ENCODE measurements around the gene ILDR1.

The ILDR1 gene

GRCh38 chr3:121951291-121951919, 70.6 kb downstream of the ILDR1 start:
- no peak for TF ChIP-seq PATZ1 (CRISPR knock-in tag; IDR thresholded peaks at IDR 0.05; ENCODE audit: borderline replicate concordance)
- ATAC-seq = no peak

DNA sequence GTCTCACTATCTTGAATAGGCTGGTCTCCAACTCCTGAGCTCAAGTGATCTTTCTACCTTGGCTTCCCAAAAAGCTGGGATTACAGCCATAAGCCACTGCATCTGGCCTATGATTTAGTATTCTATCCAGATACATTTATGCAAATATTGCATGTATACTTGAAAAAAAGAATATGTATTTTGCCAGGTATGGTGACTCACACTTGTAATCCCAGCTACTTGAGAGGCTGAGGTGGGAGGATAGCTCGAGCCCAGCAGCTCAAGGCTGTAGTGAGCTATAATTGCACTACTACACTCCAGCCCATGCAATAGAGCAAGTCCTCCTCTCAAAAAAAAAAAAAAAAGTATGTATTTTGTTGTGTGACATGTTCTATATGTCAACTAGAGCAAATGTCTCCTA, 73.4 kb downstream of the ILDR1 start:
- no peak for ATAC-seq
- no peak for TF ChIP-seq CSDC2 (CRISPR knock-in tag; IDR thresholded peaks at IDR 0.05)
- TF ChIP-seq, protein P1, sequence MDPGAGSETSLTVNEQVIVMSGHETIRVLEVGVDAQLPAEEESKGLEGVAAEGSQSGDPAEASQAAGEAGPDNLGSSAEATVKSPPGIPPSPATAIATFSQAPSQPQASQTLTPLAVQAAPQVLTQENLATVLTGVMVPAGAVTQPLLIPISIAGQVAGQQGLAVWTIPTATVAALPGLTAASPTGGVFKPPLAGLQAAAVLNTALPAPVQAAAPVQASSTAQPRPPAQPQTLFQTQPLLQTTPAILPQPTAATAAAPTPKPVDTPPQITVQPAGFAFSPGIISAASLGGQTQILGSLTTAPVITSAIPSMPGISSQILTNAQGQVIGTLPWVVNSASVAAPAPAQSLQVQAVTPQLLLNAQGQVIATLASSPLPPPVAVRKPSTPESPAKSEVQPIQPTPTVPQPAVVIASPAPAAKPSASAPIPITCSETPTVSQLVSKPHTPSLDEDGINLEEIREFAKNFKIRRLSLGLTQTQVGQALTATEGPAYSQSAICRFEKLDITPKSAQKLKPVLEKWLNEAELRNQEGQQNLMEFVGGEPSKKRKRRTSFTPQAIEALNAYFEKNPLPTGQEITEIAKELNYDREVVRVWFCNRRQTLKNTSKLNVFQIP (CRISPR knock-in tag; IDR thresholded peaks at IDR 0.05; ENCODE audit: borderline replicate concordance, low read depth) = no peak
- TF ChIP-seq PPARA (CRISPR knock-in tag; IDR thresholded peaks at IDR 0.05; ENCODE audit: borderline replicate concordance) = no peak
- no peak for TF ChIP-seq TOX (CRISPR knock-in tag; IDR thresholded peaks at IDR 0.05; ENCODE audit: borderline replicate concordance)
- TF ChIP-seq TSHZ2 (CRISPR knock-in tag; IDR thresholded peaks at IDR 0.05) = no peak
- no peak for TF ChIP-seq ZFP3 (CRISPR knock-in tag; IDR thresholded peaks at IDR 0.05)
- TF ChIP-seq GLIS3 (CRISPR knock-in tag; IDR thresholded peaks at IDR 0.05) = no peak
- TF ChIP-seq ZFP30 (CRISPR knock-in tag; IDR thresholded peaks at IDR 0.05) = no peak
- TF ChIP-seq RARB (CRISPR knock-in tag; IDR thresholded peaks at IDR 0.05) = no peak
- TF ChIP-seq ZNF70 (CRISPR knock-in tag; IDR thresholded peaks at IDR 0.05) = no peak
- no peak for TF ChIP-seq OSR1 (CRISPR knock-in tag; IDR thresholded peaks at IDR 0.05)
- TF ChIP-seq ESRRG (CRISPR knock-in tag; IDR thresholded peaks at IDR 0.05) = no peak
- TF ChIP-seq, protein P2, sequence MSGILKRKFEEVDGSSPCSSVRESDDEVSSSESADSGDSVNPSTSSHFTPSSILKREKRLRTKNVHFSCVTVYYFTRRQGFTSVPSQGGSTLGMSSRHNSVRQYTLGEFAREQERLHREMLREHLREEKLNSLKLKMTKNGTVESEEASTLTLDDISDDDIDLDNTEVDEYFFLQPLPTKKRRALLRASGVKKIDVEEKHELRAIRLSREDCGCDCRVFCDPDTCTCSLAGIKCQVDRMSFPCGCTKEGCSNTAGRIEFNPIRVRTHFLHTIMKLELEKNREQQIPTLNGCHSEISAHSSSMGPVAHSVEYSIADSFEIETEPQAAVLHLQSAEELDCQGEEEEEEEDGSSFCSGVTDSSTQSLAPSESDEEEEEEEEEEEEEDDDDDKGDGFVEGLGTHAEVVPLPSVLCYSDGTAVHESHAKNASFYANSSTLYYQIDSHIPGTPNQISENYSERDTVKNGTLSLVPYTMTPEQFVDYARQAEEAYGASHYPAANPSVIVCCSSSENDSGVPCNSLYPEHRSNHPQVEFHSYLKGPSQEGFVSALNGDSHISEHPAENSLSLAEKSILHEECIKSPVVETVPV (CRISPR knock-in tag; IDR thresholded peaks at IDR 0.05) = no peak

DNA sequence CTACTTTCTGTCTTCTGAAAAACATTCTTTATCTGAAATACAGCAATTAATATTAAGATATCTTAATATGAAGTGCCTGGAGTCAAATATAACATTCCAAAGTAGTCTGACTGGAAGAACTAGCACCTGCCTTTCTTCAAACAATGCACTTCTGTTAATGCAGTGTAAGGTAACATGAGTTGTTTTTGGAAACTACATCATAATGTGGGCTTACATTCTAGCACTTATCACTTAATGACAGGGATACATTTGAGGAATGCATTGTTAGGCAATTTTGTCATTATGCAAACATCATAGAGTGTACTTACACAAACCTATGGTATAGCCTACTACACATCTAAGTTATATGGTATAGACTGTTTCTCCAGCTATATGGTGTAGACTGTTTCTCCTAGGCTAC, 78.6 kb downstream of the ILDR1 start:
- ATAC-seq = no peak
- TF ChIP-seq ZNF8 (CRISPR knock-in tag; IDR thresholded peaks at IDR 0.05) (no peak), OSR1 (CRISPR knock-in tag; IDR thresholded peaks at IDR 0.05) (no peak), ZNF70 (CRISPR knock-in tag; IDR thresholded peaks at IDR 0.05) (no peak), TOX (CRISPR knock-in tag; IDR thresholded peaks at IDR 0.05; ENCODE audit: borderline replicate concordance) (no peak), TSHZ2 (CRISPR knock-in tag; IDR thresholded peaks at IDR 0.05) (no peak)

DNA sequence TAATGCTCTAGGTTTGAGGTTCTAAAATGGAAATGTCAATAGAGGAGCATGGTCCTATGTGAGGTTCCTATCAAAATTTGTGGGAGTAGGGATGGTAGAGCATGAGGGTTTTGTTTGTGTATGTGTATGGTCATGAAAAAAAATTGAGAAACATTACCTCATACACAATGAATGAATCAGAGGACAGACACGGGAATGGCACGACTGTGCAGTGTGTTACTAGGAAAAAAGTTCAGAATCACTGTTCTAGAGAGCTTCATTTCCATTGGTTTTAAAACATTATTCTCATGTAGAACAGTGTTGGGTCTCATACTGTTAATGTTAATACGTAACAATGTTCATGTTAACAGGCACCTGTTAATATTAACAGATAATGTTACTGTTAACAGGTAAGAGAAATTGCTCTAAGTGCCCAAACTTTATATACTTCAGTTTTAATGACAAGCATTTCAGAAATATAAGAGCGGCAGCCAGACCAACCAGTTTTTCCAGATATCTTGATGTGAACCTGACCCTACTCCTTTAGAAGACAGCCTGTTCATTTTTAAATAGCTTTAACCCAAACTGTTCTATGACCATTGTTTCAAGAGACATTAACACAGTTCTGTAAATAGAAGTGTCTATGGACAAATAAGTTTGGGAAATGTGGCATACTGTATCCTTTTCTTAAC, 79.8 kb downstream of the ILDR1 start:
- ATAC-seq = no peak
- TF ChIP-seq PATZ1 (CRISPR knock-in tag; IDR thresholded peaks at IDR 0.05; ENCODE audit: borderline replicate concordance) = no peak
- no peak for TF ChIP-seq SNAI2 (CRISPR knock-in tag; IDR thresholded peaks at IDR 0.05)
- no peak for TF ChIP-seq GLIS3 (CRISPR knock-in tag; IDR thresholded peaks at IDR 0.05)
- no peak for TF ChIP-seq TOX (CRISPR knock-in tag; IDR thresholded peaks at IDR 0.05; ENCODE audit: borderline replicate concordance)
- no peak for TF ChIP-seq BACH2 (CRISPR knock-in tag; IDR thresholded peaks at IDR 0.05; ENCODE audit: borderline replicate concordance)
- no peak for TF ChIP-seq ZFP30 (CRISPR knock-in tag; IDR thresholded peaks at IDR 0.05)
- TF ChIP-seq TCF4 (CRISPR knock-in tag; IDR thresholded peaks at IDR 0.05; ENCODE audit: borderline replicate concordance) = no peak
- no peak for TF ChIP-seq PPARA (CRISPR knock-in tag; IDR thresholded peaks at IDR 0.05; ENCODE audit: borderline replicate concordance)
- no peak for TF ChIP-seq ZNF70 (CRISPR knock-in tag; IDR thresholded peaks at IDR 0.05)
- no peak for TF ChIP-seq ZNF565 (CRISPR knock-in tag; conservative IDR thresholded peaks at IDR 0.05; ENCODE audit: low read depth)
- no peak for TF ChIP-seq ISL1 (CRISPR knock-in tag; IDR thresholded peaks at IDR 0.05)
- TF ChIP-seq ZNF8 (CRISPR knock-in tag; IDR thresholded peaks at IDR 0.05) = no peak
- TF ChIP-seq ZC3H10 (CRISPR knock-in tag; IDR thresholded peaks at IDR 0.05) = no peak
- no peak for TF ChIP-seq ARNTL (CRISPR knock-in tag; IDR thresholded peaks at IDR 0.05; ENCODE audit: borderline replicate concordance, low read depth)
